GM13977 (cell line): ENCODE data around the gene HSPA12B.

Experiments
- DNase-seq: peaks from one replicate; pipeline ENCODE4 v3.0.0; 2012; ENCODE audit warnings: low spot score
- CTCF ChIP-seq: IDR thresholded peaks from 2 replicates; pipeline ENCODE4 v1.5.1; 2012; ENCODE audit warnings: mild to moderate bottlenecking, control low read depth; ENCODE audit not compliant: insufficient read depth; ENCODE audit errors: extremely low read depth, missing control alignments
- in situ Hi-C: fragments of 300-500 bp; cut with MboI; formaldehyde crosslinking; loops from one replicate; pipeline ENCODE4 v1.12.0; 2022; ENCODE audit warnings: low sequenced_read_pairs, low pct_unique_long_range_greater_than_20kb, mixed read lengths, inconsistent platforms; ENCODE audit not compliant: unreplicated experiment

The HSPA12B gene

GRCh38 chr20:3801846-3802245 lies 69.4 kb downstream of the HSPA12B start:
- no peak for TF ChIP-seq CTCF
- in situ Hi-C loops, result no loop called here
- DNase-seq, result no peak
